HepG2 (cell line): Measurements from ENCODE around the gene PAPPA. TPM values are rescaled to one million over a fixed set of nuclear protein-coding genes. Genes with fewer than 3 reads are reported as not detected.

Experiments
- ATAC-seq: fragments of 200-7000 bp; cut with Tn5 transposase; 3 replicates; pipeline ENCODE4 v1.9.1; 2020; ENCODE audit warnings: mild to moderate bottlenecking, moderate library complexity
- BruUV-seq: library from RNA; stranded (reverse); fragments of 400-500 nt; replicated peaks from 2 replicates; lab custom pipeline; 2021; lab: Mats Ljungman, UMichigan
- CTCF ChIA-PET: fragments of 300-600 bp; formaldehyde crosslinking; extraction: SDS; loops from one replicate; lab custom pipeline; 2021; ENCODE audit warnings: low total read pairs, inconsistent platforms, low intra/inter-chr PET ratio; lab: Yijun Ruan, JAX
- POLR2A ChIA-PET: fragments of 350-600 bp; sonication (Branson Sonifier 250); formaldehyde crosslinking; loops from one replicate; lab custom pipeline; 2020; ENCODE audit warnings: antibody characterized with exemption, inconsistent platforms; lab: Yijun Ruan, JAX
- DNase-seq: peaks from one replicate; pipeline ENCODE4 v3.0.0-alpha.2; 2015; ENCODE audit warnings: low spot score
- FAIRE-seq: peaks from 3 replicates; lab custom pipeline; 2011; peaks lifted over from hg19 to GRCh38; lab: Jason Lieb, UNC
- H2AFZ ChIP-seq: one replicate; pipeline ENCODE4 v1.6.1; 2011; ENCODE audit warnings: low read length, inconsistent platforms
- H3K27ac ChIP-seq: fragments of 300-600 bp; 3 replicates; pipeline ENCODE4 v1.8.0; 2011; ENCODE audit warnings: mixed run types, mild to moderate bottlenecking, mixed read lengths, low read length, inconsistent platforms; ENCODE audit not compliant: insufficient read depth; ENCODE audit errors: extremely low read length
- H3K27me3 ChIP-seq, 2 experiments: fragments of 200-600 bp in 1 of 2; 2 replicates in 1 of 2; 3 replicates in 1 of 2; pipeline versions ENCODE4 v1.6.0 to v1.8.0; 2011; ENCODE audit warnings: low read length in 2 of 2, mild to moderate bottlenecking in 2 of 2, moderate library complexity in 2 of 2, inconsistent platforms in 1 of 2; ENCODE audit not compliant: insufficient read depth in 2 of 2, control insufficient read depth in 1 of 2
- H3K36me3 ChIP-seq, 2 experiments: fragments of 200-600 bp in 1 of 2; replicated peaks in 1 of 2; 2 replicates in 1 of 2; 3 replicates in 1 of 2; pipeline versions ENCODE4 v1.5.1 to v1.8.0; 2011; ENCODE audit warnings: low read length in 2 of 2, inconsistent platforms in 1 of 2; ENCODE audit not compliant: insufficient read depth in 2 of 2, control insufficient read depth in 1 of 2
- H3K4me1 ChIP-seq: 2 replicates; pipeline ENCODE4 v1.5.1; 2012; ENCODE audit warnings: low read length, inconsistent platforms; ENCODE audit not compliant: insufficient read depth
- H3K4me2 ChIP-seq: 2 replicates; pipeline ENCODE4 v1.6.0; 2011; ENCODE audit warnings: low read depth, low read length, inconsistent platforms
- H3K4me3 ChIP-seq, 3 experiments: fragments of 200-600 bp in 1 of 3; sonication (generic), shearing (Covaris generic) in 1 of 3; replicated peaks in 1 of 3; 2 replicates each; pipeline ENCODE4 v1.5.1; 2011 to 2016; ENCODE audit warnings: low read length in 3 of 3, inconsistent platforms in 2 of 3, low read depth in 2 of 3, mild to moderate bottlenecking in 2 of 3, control low read depth in 1 of 3, mixed read lengths in 1 of 3; ENCODE audit not compliant: insufficient read depth in 1 of 3
- H3K79me2 ChIP-seq: one replicate; pipeline ENCODE4 v1.6.1; 2011; ENCODE audit warnings: low read length, inconsistent platforms; ENCODE audit not compliant: insufficient read depth
- H3K9ac ChIP-seq: 2 replicates; pipeline ENCODE4 v1.6.0; 2011; ENCODE audit warnings: mild to moderate bottlenecking, low read depth, low read length, inconsistent platforms; ENCODE audit not compliant: insufficient read depth
- H3K9me3 ChIP-seq: 2 replicates; pipeline ENCODE4 v1.5.1; 2012; ENCODE audit warnings: mild to moderate bottlenecking, low read length
- H4K20me1 ChIP-seq: 2 replicates; pipeline ENCODE4 v1.6.0; 2011; ENCODE audit warnings: inconsistent platforms, mild to moderate bottlenecking, low read length, moderate library complexity; ENCODE audit not compliant: insufficient read depth
- ATF6 ChIP-seq: sonication (generic); formaldehyde crosslinking; conservative IDR thresholded peaks from 2 replicates; pipeline ENCODE4 v1.4.0; 2020; ENCODE audit warnings: missing genetic modification reagents
- FOXA3 ChIP-seq: IDR thresholded peaks from 2 replicates; pipeline ENCODE4 v1.6.1; 2016; ENCODE audit warnings: missing genetic modification reagents, missing compliant biosample characterization
- ISX ChIP-seq: sonication (generic); formaldehyde crosslinking; conservative IDR thresholded peaks from 2 replicates; pipeline ENCODE4 v1.5.0; 2020; ENCODE audit warnings: missing genetic modification reagents
- MAFF ChIP-seq: IDR thresholded peaks from 2 replicates; pipeline ENCODE4 v1.6.1; 2011; ENCODE audit warnings: low read depth, low read length, improper control_type of control experiment
- MAFK ChIP-seq, 2 experiments: IDR thresholded peaks in 1 of 2; conservative IDR thresholded peaks in 1 of 2; 2 replicates each; pipeline ENCODE4 v1.6.1; 2011; ENCODE audit warnings: improper control_type of control experiment in 2 of 2, low read length in 2 of 2
- PLRG1 ChIP-seq: fragments of 450-650 bp; conservative IDR thresholded peaks from 2 replicates; pipeline ENCODE4 v1.6.1; 2016
- PLSCR1 ChIP-seq: sonication (generic); formaldehyde crosslinking; IDR thresholded peaks from 2 replicates; pipeline ENCODE4 v1.5.0; 2020; ENCODE audit warnings: missing genetic modification reagents, mild to moderate bottlenecking, borderline replicate concordance
- RFX1 ChIP-seq: fragments of 450-650 bp; IDR thresholded peaks from 2 replicates; pipeline ENCODE4 v1.6.1; 2017
- ZBTB37 ChIP-seq: sonication (generic); formaldehyde crosslinking; IDR thresholded peaks from 2 replicates; pipeline ENCODE4 v1.4.0; 2020; ENCODE audit warnings: mild to moderate bottlenecking, missing genetic modification reagents
- ZNF770 ChIP-seq: sonication (generic); formaldehyde crosslinking; IDR thresholded peaks from 2 replicates; pipeline ENCODE4 v1.5.0; 2020; ENCODE audit warnings: mild to moderate bottlenecking, missing genetic modification reagents
- ZNF83 ChIP-seq: sonication (generic); formaldehyde crosslinking; IDR thresholded peaks from 2 replicates; pipeline ENCODE4 v1.4.0; 2020; ENCODE audit warnings: missing genetic modification reagents, mild to moderate bottlenecking, borderline replicate concordance
- WGBS: methylation state at CpG from one replicate; pipeline ENCODE4 v1.1.6; 2017; ENCODE audit warnings: low lambda C conversion rate; 5-methylcytosine and 5-hydroxymethylcytosine counted together
- in situ Hi-C: cut with HindIII; loops from 2 replicates; pipeline ENCODE4 v1.10.0; 2017; ENCODE audit warnings: low pct_unique_long_range_greater_than_20kb; ENCODE audit not compliant: extremely low pct_ligation_motif_present
- intact Hi-C: fragments of 100-400 bp; cut with micrococcal nuclease; formaldehyde crosslinking; loops from one replicate; pipeline ENCODE4 v1.10.0; 2022; ENCODE audit not compliant: unreplicated experiment
- polyA plus RNA-seq, 8 experiments: library from polyadenylated mRNA; depleted of rRNA in 3 of 8; stranded (reverse) in 7 of 8; unstranded in 1 of 8; fragments of >200 nt; fragmentation: Illumina TruSeq in 4 of 8; extraction: Trizol in 4 of 8; gene quantifications; 2 replicates each; pipeline versions ENCODE4 v1.2.1 to v1.2.3, GENCODE V29; 2011 to 2016; ENCODE audit warnings: low read depth in 4 of 8, missing spikeins in 1 of 8, mixed read lengths in 1 of 8; ENCODE audit not compliant: insufficient read depth in 1 of 8
- total RNA-seq, 5 experiments: library from RNA; depleted of rRNA; stranded (reverse); fragments of >200 nt; fragmentation: Illumina TruSeq; extraction: Trizol; gene quantifications; 2 replicates each; pipeline ENCODE4 v1.2.3, GENCODE V29; 2016; ENCODE audit warnings: low read depth in 1 of 5
- TF ChIP-seq, protein P1 (sequence below): sonication (generic); formaldehyde crosslinking; IDR thresholded peaks from 2 replicates; pipeline ENCODE4 v1.4.0; 2020; ENCODE audit warnings: missing genetic modification reagents, borderline replicate concordance
- TF ChIP-seq, protein P2 (sequence below): IDR thresholded peaks from 2 replicates; pipeline ENCODE4 v1.6.1; 2016; ENCODE audit warnings: missing compliant biosample characterization, missing genetic modification reagents, borderline replicate concordance

PAPPA gene
- total and polyA plus RNA-seq, 2 of the 13 experiments (the other 11 are each of a cell fraction or from before 2014, with no cell fraction given) = 0.09 to 0.11 TPM

GRCh38 chr9:116162241-116162781 is 8.7 kb downstream of the PAPPA start:
- ATAC-seq (no peak), FAIRE-seq (no peak), DNase-seq (peak; percentile 1)
- H3K4me2 ChIP-seq = no peak overlapping the region
- H3K9ac ChIP-seq = no peak overlapping the region
- ChIA-PET POLR2A (no interaction called here), CTCF (interaction anchor here (1.7 kb wide), 1 partner anchor 410 kb away, joined by 6 read pairs; no protein-coding TSS in a partner anchor)
- 25% methylated on average over 5 of the region's 5 CpGs for WGBS
- no peaks in the 10 kb centered on the region for H3K4me1 ChIP-seq
- H2AFZ ChIP-seq = no peak overlapping the region
- BruUV-seq = no TSS peak
- intact Hi-C loops (loop anchor here (2.0 kb wide), 1 partner anchor 332 kb away; no protein-coding TSS in a partner anchor), in situ Hi-C loops (loop anchor here (25.0 kb wide), 1 partner anchor 575 kb away; no protein-coding TSS in a partner anchor)
- no peak overlapping the region for H3K4me3 ChIP-seq
- peaks cover 0 to 43% of the 10 kb centered on the region in 2 experiments; a peak in 4 of 5 replicates for H3K27me3 ChIP-seq
- no peaks in the 10 kb centered on the region for H4K20me1 ChIP-seq
- H3K36me3 ChIP-seq = no peaks in the 10 kb centered on the region
- H3K9me3 ChIP-seq = no peaks in the 10 kb centered on the region
- H3K27ac ChIP-seq = no peak overlapping the region
- H3K79me2 ChIP-seq = no peaks in the 10 kb centered on the region
- TF ChIP-seq ZBTB37 (CRISPR knock-in tag) (no peak), ZNF83 (CRISPR knock-in tag) (no peak), FOXA3 (no peak), ISX (no peak), MAFF (0 out of 2 replicates have a peak, but pooled peaks have one; percentile 18), ATF6 (CRISPR knock-in tag) (no peak), RFX1 (no peak), MAFK (conservative IDR thresholded peaks at IDR 0.05 in 1 of 2, IDR thresholded peaks at IDR 0.05 in 1 of 2; ENCODE audit: low read length in 2 of 2) (peak; percentile 14 to 46; a peak in 1 of 4 replicates), PLSCR1 (no peak), ZNF770 (CRISPR knock-in tag) (no peak), PLRG1 (no peak)
- TF ChIP-seq, protein P1, sequence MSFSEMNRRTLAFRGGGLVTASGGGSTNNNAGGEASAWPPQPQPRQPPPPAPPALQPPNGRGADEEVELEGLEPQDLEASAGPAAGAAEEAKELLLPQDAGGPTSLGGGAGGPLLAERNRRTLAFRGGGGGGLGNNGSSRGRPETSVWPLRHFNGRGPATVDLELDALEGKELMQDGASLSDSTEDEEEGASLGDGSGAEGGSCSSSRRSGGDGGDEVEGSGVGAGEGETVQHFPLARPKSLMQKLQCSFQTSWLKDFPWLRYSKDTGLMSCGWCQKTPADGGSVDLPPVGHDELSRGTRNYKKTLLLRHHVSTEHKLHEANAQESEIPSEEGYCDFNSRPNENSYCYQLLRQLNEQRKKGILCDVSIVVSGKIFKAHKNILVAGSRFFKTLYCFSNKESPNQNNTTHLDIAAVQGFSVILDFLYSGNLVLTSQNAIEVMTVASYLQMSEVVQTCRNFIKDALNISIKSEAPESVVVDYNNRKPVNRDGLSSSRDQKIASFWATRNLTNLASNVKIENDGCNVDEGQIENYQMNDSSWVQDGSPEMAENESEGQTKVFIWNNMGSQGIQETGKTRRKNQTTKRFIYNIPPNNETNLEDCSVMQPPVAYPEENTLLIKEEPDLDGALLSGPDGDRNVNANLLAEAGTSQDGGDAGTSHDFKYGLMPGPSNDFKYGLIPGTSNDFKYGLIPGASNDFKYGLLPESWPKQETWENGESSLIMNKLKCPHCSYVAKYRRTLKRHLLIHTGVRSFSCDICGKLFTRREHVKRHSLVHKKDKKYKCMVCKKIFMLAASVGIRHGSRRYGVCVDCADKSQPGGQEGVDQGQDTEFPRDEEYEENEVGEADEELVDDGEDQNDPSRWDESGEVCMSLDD (CRISPR knock-in tag) = no peak
- TF ChIP-seq, protein P2, sequence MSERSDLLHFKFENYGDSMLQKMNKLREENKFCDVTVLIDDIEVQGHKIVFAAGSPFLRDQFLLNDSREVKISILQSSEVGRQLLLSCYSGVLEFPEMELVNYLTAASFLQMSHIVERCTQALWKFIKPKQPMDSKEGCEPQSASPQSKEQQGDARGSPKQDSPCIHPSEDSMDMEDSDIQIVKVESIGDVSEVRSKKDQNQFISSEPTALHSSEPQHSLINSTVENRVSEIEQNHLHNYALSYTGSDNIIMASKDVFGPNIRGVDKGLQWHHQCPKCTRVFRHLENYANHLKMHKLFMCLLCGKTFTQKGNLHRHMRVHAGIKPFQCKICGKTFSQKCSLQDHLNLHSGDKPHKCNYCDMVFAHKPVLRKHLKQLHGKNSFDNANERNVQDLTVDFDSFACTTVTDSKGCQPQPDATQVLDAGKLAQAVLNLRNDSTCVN (CRISPR knock-in tag) = peak; percentile 93
